ENCODE data around the gene NLGN1. TPM values are rescaled to one million over a fixed set of nuclear protein-coding genes. Genes with fewer than 3 reads are reported as not detected.

Gene NLGN1
- total RNA-seq, 1 experiment from 2014 or later: 5.2 TPM

DNA sequence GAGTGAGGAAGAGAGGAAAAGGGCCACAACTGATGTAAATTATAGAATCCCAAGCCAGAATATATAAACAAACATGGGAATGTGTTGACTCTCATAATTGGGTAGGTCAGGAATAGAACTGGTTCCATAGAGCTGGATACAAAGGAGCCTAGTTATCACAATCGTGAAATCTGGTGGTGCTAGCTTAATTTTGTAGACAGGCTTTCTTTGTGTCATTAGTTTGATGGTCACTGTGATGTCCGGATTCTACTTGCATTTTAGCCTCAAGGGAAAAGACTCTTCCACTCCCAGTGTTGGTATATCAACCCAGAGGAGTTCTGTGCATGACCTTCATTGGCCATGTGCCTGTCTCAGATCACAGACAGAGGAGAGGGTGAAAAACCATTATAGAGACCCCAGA, 81.8 kb downstream of the NLGN1 start:
- Mint-ChIP-seq H3K27me3 (ENCODE audit: low read depth) (no peaks in the 10 kb centered on the region), H3K4me3 (no peak overlapping the region), H3K36me3 (ENCODE audit: insufficient read depth in 1 of 3, low read depth in 3 of 3) (peaks cover 0 to 6% (median 0%) of the 10 kb centered on the region in 3 experiments; a peak in 1 of 7 replicates), H3K27ac (no peak overlapping the region; a peak in 1 of 7 replicates), H3K4me1 (0 out of 4 replicates have a peak, but pooled peaks cover 0 to 3% of the 10 kb centered on the region in 2 experiments), H3K9me3 (no peaks in the 10 kb centered on the region)
- H3K27me3 ChIP-seq (ENCODE audit: insufficient read depth, low read length): no peaks in the 10 kb centered on the region
- H2BK120ac ChIP-seq (ENCODE audit: low read depth, low read length, poor library complexity, severe bottlenecking): no peak overlapping the region
- no peak overlapping the region for H2BK5ac ChIP-seq (ENCODE audit: insufficient read length, low read length)
- H4K20me1 ChIP-seq (ENCODE audit: control insufficient read depth, insufficient read depth, insufficient read length): no peaks in the 10 kb centered on the region
- no peaks in the 10 kb centered on the region for H3K9me3 ChIP-seq (ENCODE audit: control insufficient read depth, low read depth, low read length)
- no peak overlapping the region for H3T11ph ChIP-seq (ENCODE audit: low read length)
- TF ChIP-seq, protein P1, sequence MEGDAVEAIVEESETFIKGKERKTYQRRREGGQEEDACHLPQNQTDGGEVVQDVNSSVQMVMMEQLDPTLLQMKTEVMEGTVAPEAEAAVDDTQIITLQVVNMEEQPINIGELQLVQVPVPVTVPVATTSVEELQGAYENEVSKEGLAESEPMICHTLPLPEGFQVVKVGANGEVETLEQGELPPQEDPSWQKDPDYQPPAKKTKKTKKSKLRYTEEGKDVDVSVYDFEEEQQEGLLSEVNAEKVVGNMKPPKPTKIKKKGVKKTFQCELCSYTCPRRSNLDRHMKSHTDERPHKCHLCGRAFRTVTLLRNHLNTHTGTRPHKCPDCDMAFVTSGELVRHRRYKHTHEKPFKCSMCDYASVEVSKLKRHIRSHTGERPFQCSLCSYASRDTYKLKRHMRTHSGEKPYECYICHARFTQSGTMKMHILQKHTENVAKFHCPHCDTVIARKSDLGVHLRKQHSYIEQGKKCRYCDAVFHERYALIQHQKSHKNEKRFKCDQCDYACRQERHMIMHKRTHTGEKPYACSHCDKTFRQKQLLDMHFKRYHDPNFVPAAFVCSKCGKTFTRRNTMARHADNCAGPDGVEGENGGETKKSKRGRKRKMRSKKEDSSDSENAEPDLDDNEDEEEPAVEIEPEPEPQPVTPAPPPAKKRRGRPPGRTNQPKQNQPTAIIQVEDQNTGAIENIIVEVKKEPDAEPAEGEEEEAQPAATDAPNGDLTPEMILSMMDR (conservative IDR thresholded peaks at IDR 0.05): no peak
- H4K91ac ChIP-seq (ENCODE audit: insufficient read length, low read depth, low read length): no peak overlapping the region
- H3K79me1 ChIP-seq (ENCODE audit: insufficient read depth, low read depth, low read length, poor library complexity, severe bottlenecking): no peaks in the 10 kb centered on the region
- H3K9ac ChIP-seq (ENCODE audit: extremely low read depth, insufficient read length, low read length): no peak overlapping the region
- H3K79me2 ChIP-seq (ENCODE audit: insufficient read depth, low read length): no peaks in the 10 kb centered on the region
- WGBS (ENCODE audit: extremely low coverage, insufficient read length, low lambda C conversion rate): no CpG with 5 or more reads among the region's 2 CpGs
- no peak overlapping the region for H2AFZ ChIP-seq (ENCODE audit: low read length)
- no peak overlapping the region for H2BK20ac ChIP-seq (ENCODE audit: low read depth, low read length, poor library complexity, severe bottlenecking)
- H4K5ac ChIP-seq (ENCODE audit: insufficient read length, low read depth, low read length): no peak overlapping the region
- no peak overlapping the region for H2BK15ac ChIP-seq (ENCODE audit: low read depth, low read length)
- no peak overlapping the region for H3K23ac ChIP-seq (ENCODE audit: insufficient read length, low read depth, low read length)
- H3K18ac ChIP-seq (ENCODE audit: insufficient read length, low read depth, low read length): no peak overlapping the region
- H2AK5ac ChIP-seq (ENCODE audit: insufficient read length, low read length): no peak overlapping the region
- no peaks in the 10 kb centered on the region for H3K4me1 ChIP-seq (ENCODE audit: insufficient read depth, low read length)
- H3K4me2 ChIP-seq (ENCODE audit: insufficient read depth, insufficient read length, low read length): no peak overlapping the region
- H2BK12ac ChIP-seq (ENCODE audit: insufficient read length, low read depth, low read length): no peak overlapping the region
- no peak for DNase-seq
- H3K14ac ChIP-seq (ENCODE audit: insufficient read depth, low read length): no peak overlapping the region
- H3K23me2 ChIP-seq (ENCODE audit: insufficient read length, low read depth, low read length, poor library complexity, severe bottlenecking): no peaks in the 10 kb centered on the region
- H4K8ac ChIP-seq (replicated peaks; ENCODE audit: insufficient read length, low read depth, low read length): no peak overlapping the region
- H3K27ac ChIP-seq (ENCODE audit: insufficient read length, low read depth, low read length): no peak overlapping the region
- H3K56ac ChIP-seq (ENCODE audit: insufficient read length, low read depth, low read length): no peak overlapping the region
- no peak overlapping the region for H3K4ac ChIP-seq (ENCODE audit: low read depth, low read length)

Measured in H9 (cell line).